MM.1S (cell line): ENCODE results near the gene MEGF6.

Source experiments
- EZH2 ChIP-seq: fragments of 300-600 bp; sonication (generic); optimal IDR thresholded peaks from 2 replicates; pipeline ENCODE3; 2017; ENCODE audit warnings: low read depth, mild to moderate bottlenecking, antibody characterized with exemption, low read length, mixed read lengths
- TF ChIP-seq, protein P1 (sequence below): fragments of 300-600 bp; sonication (generic); IDR thresholded peaks from 2 replicates; pipeline ENCODE4 v1.5.1; 2016; ENCODE audit warnings: antibody characterized with exemption, low read length, mixed read lengths

- no peak for TF ChIP-seq EZH2
- TF ChIP-seq, protein P1, sequence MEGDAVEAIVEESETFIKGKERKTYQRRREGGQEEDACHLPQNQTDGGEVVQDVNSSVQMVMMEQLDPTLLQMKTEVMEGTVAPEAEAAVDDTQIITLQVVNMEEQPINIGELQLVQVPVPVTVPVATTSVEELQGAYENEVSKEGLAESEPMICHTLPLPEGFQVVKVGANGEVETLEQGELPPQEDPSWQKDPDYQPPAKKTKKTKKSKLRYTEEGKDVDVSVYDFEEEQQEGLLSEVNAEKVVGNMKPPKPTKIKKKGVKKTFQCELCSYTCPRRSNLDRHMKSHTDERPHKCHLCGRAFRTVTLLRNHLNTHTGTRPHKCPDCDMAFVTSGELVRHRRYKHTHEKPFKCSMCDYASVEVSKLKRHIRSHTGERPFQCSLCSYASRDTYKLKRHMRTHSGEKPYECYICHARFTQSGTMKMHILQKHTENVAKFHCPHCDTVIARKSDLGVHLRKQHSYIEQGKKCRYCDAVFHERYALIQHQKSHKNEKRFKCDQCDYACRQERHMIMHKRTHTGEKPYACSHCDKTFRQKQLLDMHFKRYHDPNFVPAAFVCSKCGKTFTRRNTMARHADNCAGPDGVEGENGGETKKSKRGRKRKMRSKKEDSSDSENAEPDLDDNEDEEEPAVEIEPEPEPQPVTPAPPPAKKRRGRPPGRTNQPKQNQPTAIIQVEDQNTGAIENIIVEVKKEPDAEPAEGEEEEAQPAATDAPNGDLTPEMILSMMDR: no peak
Observed at GRCh38 chr1:3556336-3556735, 55.0 kb downstream of the MEGF6 start.
